Bronchial epithelial cell (primary cell): ENCODE results near the gene CCS. TPM values are rescaled to one million over a fixed set of nuclear protein-coding genes. Genes with fewer than 3 reads are reported as not detected.

Experiments
- DNase-seq: peaks from one replicate; pipeline ENCODE4 v3.0.0-alpha.2; 2010; ENCODE audit warnings: low read depth
- FAIRE-seq: peaks from 2 replicates; lab custom pipeline; 2011; peaks lifted over from hg19 to GRCh38; lab: Jason Lieb, UNC
- H3K27me3 ChIP-seq: 2 replicates; pipeline ENCODE4 v1.5.1; 2011; ENCODE audit warnings: low read length; ENCODE audit not compliant: control insufficient read depth, insufficient read depth
- H3K36me3 ChIP-seq: 2 replicates; pipeline ENCODE4 v1.5.1; 2011; ENCODE audit warnings: low read length; ENCODE audit not compliant: control insufficient read depth, insufficient read depth
- H3K4me3 ChIP-seq: 2 replicates; pipeline ENCODE4 v1.5.1; 2011; ENCODE audit warnings: mild to moderate bottlenecking, low read depth, low read length, control low read depth
- CTCF ChIP-seq: IDR thresholded peaks from 2 replicates; pipeline ENCODE4 v1.5.1; 2011; ENCODE audit warnings: mild to moderate bottlenecking, moderate library complexity, low read length, control low read depth, inconsistent platforms; ENCODE audit not compliant: insufficient read depth, severe bottlenecking
- total RNA-seq: library from RNA; depleted of rRNA; stranded (reverse); fragments of >200 nt; gene quantifications from 2 replicates; pipeline ENCODE4 v1.2.1, GENCODE V29; 2014

CCS gene
- total RNA-seq, 1 donor from 2014 or later, result 30.3 TPM

- Histone ChIP-seq H3K27me3 (no peaks in the 10 kb centered on the region), H3K36me3 (peaks cover 2% of the 10 kb centered on the region), H3K4me3 (no peak overlapping the region)
- no peak for FAIRE-seq
- no peak for DNase-seq
- no peak for TF ChIP-seq CTCF
These were observed 19.5 kb downstream of the CCS start for GRCh38 chr11:66612458-66612857.

GRCh38 chr11:66614073-66614472 lies 21.1 kb downstream of the CCS start:
- FAIRE-seq, result no peak
- Histone ChIP-seq H3K36me3 (peaks cover 5% of the 10 kb centered on the region), H3K4me3 (no peak overlapping the region), H3K27me3 (no peaks in the 10 kb centered on the region)
- no peak for DNase-seq
- no peak for TF ChIP-seq CTCF

- no peaks in the 10 kb centered on the region for H3K27me3 ChIP-seq
- H3K4me3 ChIP-seq, result peak within 1 kb of the TSS; percentile 78
- H3K36me3 ChIP-seq, result peaks cover 5% of the 10 kb centered on the region
- no peak for TF ChIP-seq CTCF
- FAIRE-seq, result no peak
- DNase-seq, result peak; percentile 97
These were observed 23.6 kb downstream of the CCS start, which contains the start of gene RBM14 for GRCh38 chr11:66616379-66617154. Gene RBM14, plus strand, starts transcription at chr11:66616630. Its CDS starts 91 bp downstream, at chr11:66616721.

GRCh38 chr11:66617155-66617834 lies 24.3 kb downstream of the CCS start:
- Histone ChIP-seq H3K27me3 (no peaks in the 10 kb centered on the region), H3K4me3 (peak overlapping the region; percentile 78), H3K36me3 (peaks cover 6% of the 10 kb centered on the region)
- DNase-seq, result peak; percentile 54
- no peak for TF ChIP-seq CTCF
- no peak for FAIRE-seq

- no peak for FAIRE-seq
- DNase-seq, result peak; percentile 93
- no peak for TF ChIP-seq CTCF
- peaks cover 10% of the 10 kb centered on the region for H3K36me3 ChIP-seq
- peak overlapping the region; percentile 78 for H3K4me3 ChIP-seq
- no peaks in the 10 kb centered on the region for H3K27me3 ChIP-seq
These were observed 26.1 kb downstream of the CCS start for GRCh38 chr11:66619080-66619554.
